Measurements from ENCODE around the gene ZNF429.
"Not testable (repeated sequence)": the region's sequence is repeated elsewhere in the genome, so short reads cannot be mapped to it uniquely, and the experiment has no call there.

Gene ZNF429

DNA sequence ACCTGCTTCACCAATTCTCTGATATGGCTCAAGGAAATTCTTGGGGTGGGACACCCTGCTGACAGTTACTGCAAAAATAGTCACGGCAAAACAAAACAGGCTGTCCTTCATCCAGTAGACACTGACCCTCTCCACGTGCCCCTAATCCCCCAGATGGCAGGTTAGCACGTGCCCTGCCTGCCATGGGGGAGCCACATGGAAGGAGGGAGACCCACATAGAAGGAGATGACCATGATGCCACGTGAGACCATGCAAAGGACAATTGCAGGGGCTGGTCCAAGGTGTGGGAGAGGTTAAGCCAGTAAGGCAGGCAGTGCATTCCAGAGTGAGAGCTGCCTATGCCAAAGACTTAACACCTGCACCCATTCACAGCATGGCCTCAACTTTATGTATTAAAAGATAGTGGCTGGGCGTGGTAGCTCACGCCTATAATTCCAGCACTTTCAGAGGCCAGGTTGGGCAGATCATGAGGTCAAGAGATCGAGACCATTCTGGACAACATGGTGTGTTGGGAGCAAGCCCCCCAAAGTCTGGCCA lies 82.7 kb downstream of the ZNF429 start:
- in situ Hi-C loops (cut with MboI; ENCODE audit: low sequenced_read_pairs): no loop called here

DNA sequence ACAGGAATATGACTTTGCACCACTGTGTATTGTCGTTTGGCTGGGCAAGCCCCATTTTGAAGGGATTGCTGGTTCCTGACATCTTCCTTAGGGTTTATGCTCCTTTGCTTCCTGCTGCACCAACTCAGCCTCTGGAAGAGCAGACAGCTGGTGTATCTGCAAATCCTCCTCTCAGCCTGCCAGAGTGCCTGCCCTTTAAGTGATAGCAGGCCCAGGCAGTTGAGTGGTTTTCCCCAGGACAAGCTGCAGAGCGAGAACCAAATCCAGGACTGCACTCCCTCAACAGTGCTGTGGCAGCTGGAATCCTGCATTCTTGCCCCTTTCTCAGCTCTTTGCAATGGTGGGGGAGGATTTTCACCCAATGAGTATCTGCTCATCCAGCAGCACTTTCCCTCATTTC lies 85.5 kb downstream of the ZNF429 start:
- in situ Hi-C loops (cut with MboI; ENCODE audit: low sequenced_read_pairs): no loop called here

DNA sequence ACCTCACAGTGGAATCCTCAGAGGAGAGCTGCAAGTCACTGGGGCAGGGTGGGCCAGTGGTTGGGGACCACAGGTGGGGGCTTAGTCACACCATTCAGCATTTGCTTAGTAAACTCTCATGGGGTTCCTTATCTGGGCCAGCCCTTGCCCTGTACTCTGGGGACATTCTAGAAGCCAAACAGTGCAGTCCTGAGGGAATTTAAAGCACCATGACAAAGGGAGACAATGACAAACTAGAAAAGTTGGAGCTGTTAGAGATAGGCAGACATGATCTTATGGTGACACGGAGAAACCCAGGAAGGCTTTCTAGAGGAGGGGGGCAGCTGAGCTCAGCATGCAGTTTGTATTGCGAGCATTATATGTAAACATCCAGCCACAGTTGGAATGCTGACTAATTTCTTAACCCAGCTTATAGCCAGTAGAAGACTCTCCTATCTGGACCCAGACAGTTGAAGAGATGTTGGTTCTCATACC lies 87.6 kb downstream of the ZNF429 start:
- in situ Hi-C loops (cut with MboI; ENCODE audit: low sequenced_read_pairs): no loop called here

DNA sequence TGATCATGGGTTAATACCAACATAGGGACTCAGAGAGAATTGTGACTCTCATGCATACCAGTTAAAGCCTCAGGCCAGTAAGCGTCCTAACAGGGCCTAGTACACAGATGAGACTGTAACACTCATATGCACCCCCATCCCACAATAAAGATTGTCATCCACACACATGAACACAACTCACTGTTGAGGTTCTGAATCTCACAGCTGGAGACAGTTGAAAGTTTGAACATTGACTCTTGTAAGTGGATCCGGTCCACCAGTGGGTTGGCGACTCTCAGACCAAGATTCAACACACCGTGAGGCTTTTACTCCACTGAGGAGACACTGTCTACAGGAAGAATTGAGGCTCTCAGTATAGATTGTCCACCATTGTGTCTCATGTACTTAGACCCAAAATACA lies 88.1 kb downstream of the ZNF429 start:
- in situ Hi-C loops (cut with MboI; ENCODE audit: low sequenced_read_pairs): no loop called here

DNA sequence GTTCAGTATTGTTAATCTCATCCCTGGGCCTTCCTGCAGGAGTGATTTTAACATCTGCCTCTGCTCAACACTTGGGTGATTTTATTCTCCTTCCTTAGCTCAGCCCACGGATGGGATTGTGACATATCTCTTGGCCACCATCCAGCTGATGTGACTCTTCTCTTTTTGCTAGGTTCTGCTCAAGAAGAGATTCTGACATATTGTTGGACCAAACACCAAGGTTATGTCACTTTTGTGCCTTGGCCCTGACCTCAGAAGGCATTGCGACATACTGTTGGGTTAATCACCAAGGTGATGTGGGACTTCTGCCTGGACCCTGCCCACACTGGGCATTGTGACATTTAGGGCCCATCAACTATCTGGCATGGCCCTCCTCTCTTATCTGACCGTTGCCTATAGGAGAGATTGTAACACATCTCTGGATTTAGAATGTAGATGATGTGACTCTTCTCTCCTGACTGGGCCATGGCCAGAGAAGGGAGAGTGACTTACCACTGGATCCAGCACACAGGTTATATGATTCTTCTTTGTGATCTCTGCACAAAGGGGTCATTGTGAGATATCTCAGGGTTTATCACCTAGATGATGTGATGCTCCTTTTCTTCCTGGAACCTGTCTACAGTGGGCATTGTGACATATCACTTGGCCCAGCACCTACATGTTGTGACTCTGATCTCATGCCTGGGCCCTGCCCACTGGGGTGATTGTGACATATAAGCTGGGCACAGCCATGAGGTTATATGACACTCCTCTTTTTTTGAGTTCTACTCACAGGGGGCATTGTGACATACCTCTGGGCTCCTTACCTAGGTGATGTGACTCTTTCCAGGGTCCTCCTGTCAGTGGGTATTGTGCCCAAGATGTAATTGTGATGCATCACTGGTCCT lies 88.8 kb downstream of the ZNF429 start:
- in situ Hi-C loops (cut with MboI; ENCODE audit: low sequenced_read_pairs): no loop called here

DNA sequence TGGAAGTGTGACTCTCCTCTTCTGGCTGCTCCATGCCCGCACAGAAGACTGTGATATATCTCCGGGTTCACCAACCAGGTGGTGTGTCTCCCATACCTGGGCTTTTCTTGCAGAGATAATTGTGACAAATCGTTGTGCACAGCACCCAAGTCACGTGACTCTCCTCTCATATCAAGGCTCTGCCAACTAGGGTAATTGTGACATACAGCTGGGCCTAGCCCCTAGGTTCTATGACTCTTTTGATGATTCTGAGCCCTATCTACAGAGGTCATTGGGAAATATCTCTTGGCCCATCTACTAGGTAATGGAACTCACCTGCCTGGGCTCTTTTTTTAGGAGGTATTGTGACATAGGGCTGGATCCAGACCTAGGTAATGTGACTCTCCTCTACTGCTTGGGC lies 89.8 kb downstream of the ZNF429 start:
- in situ Hi-C loops (cut with MboI; ENCODE audit: low sequenced_read_pairs): no loop called here

DNA sequence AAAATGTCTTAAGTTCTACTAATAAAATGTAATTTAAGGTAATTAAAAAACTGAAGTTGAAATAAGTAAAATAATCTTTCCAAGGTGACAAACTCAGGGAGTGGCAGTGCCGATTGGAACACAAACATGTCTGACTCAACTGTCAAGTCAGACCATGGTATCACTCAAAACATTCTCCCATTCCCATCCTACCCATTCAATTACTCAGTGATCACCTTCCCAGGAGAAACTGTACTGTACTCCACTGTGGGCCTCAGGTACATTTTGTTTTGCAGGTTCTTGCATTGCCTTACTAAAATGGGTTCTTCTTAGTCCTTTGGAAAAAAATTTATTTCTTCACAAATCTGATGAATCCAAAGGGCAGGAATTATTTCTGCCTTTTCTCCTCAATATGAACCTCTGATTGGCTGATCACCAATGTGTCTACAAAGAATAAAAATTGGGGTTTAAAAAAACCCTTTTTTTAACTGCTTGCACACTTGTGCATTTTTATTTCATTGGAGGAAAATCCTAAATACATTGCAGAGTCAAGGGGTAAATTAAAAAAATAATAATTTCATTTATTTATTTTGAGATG lies 96.8 kb downstream of the ZNF429 start:
- in situ Hi-C loops (cut with MboI; ENCODE audit: low sequenced_read_pairs): no loop called here

DNA sequence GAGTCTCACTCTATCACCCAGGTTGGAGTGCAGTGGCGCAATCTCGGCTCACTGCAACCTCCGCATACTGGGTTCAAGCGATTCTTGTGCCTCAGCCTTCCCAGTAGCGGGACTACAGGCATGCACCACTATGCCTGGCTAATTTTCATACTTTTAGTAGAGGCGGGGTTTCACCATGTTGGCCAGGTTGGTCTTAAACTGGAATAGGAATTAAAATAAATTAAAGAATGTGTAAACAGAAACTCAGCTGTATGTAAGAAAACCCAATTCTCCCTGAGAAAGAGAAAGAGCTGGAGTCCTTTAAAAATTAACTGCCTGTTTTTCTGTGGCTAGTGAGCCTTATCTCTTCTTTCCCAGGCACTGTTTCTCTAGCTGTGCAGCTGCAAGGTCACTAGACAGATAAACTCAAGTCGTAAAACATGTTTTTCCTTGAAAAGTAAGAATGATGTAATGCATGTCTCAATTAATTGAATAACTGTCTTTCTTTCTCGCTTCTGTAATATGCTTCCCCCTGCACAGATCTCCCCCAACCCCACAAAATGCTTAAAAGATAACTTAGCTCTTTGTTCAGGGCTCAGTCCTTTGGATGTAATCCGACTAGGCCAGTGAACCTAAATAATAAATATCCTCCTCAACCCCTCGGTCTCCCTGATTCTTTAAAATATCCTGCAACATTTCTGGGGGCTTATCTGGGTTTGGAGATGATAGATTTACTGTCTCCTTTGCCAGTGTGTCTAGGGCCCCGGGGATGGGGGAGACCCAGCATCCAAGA lies 97.4 kb downstream of the ZNF429 start:
- in situ Hi-C loops (cut with MboI; ENCODE audit: low sequenced_read_pairs): not testable (repeated sequence)

DNA sequence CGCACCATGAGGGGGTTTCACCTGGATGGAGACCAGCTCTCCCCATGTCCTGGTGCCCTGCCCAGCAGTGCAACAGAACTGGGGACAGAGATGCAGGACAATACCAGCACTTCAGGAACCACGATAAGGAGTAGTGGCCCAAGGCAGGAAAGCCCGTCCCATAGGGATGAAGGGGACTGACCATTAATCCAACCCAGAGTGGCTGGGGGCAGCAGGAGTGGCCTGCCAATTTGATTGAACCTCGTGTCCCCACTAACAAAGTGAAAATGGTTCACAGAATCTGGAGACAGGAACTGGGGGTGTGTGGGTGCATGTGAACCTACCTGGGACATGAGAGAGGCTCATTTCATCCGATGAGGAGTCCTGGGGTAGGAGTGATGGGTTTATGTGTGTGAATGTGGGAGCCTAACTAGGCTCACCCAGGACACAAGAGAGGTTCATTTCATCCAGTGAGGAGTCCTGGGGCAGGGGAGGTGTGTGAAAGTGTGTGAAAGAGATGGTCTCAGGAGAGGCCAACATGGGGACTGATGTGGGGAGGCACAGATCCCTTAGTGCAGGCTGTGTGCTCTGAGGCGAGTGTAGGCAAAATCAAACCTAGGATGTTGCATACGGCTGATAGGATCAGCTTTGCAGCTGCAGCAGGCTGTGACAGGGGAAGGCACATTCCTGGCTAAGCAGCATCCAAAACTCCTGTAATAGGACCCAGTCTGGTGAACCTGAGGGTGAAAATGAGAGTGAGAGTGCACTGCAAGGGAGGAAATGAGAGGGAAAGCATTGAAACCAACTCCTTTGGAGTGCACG lies 98.2 kb downstream of the ZNF429 start:
- in situ Hi-C loops (cut with MboI; ENCODE audit: low sequenced_read_pairs): no loop called here

DNA sequence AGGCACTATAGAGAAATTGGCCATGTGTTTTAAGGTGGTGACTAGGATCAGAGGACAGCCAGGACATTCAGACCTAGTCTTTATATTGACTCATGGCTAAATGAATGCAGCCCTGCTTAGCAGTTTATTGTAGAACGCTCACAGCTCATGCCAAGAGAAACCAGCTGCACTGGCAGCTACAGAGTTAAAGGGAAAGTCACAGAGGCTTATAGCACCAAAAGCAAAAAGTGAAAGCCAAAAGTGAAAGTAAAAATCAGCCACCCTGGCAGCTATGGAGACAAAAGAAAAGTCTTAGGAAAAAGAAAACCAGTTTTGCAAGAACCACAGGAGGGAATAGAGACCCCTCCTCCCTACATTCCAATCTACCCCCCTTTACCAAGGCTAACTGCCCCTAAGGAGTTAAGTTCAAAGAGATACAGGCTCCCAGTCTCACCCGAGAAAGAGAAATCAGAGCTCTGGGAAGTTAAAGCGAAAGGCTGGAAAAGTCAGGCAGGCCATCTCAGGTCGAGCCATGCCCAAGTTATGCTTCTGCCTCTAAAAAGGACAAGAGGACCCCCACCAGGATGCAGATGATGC lies 99.0 kb downstream of the ZNF429 start:
- in situ Hi-C loops (cut with MboI; ENCODE audit: low sequenced_read_pairs): no loop called here

Data from hTERT RPE-1 (cell line).